Measurements from ENCODE around the gene GPN2. TPM values are rescaled to one million over a fixed set of nuclear protein-coding genes. Genes with fewer than 3 reads are reported as not detected.

GPN2 gene
- total and polyA plus RNA-seq, 9 of the 15 experiments (the other 6 are each of a cell fraction or from before 2014, with no cell fraction given), result 9.9 to 58.8 (median 20.4) TPM

- TF ChIP-seq ERF (CRISPR knock-in tag; IDR thresholded peaks at IDR 0.05) (peak; percentile 61; the same call in 1 of the 2 replicates), SP2 (IDR thresholded peaks at IDR 0.05; ENCODE audit: extremely low read depth, low read depth, low read length, poor library complexity, severe bottlenecking) (no peak), FOXA3 (CRISPR knock-in tag; conservative IDR thresholded peaks at IDR 0.05 in 1 of 2, IDR thresholded peaks at IDR 0.05 in 1 of 2) (peak in 1 of 2 experiments; percentile 17; a peak in 1 of 4 replicates), ARID3A (IDR thresholded peaks at IDR 0.05; ENCODE audit: borderline replicate concordance, low read depth, low read length) (no peak), BCL6 (CRISPR knock-in tag; IDR thresholded peaks at IDR 0.05) (no peak), NFATC3 (IDR thresholded peaks at IDR 0.05) (no peak)
Observed at GRCh38 chr1:26921126-26921539, 31.1 kb upstream of the GPN2 start (continued).

- Histone ChIP-seq H3K36me3 (ENCODE audit: control insufficient read depth, insufficient read depth, low read length) (no peaks in the 10 kb centered on the region), H4K20me1 (replicated peaks; ENCODE audit: control insufficient read depth, insufficient read depth, low read length) (no peaks in the 10 kb centered on the region), H3K9me3 (replicated peaks; ENCODE audit: control insufficient read depth, insufficient read depth, low read depth, low read length) (no peaks in the 10 kb centered on the region), H3K4me1 (replicated peaks in 1 of 2; ENCODE audit: control insufficient read depth in 2 of 2, insufficient read depth in 2 of 2, low read length in 2 of 2) (peaks cover 27 to 31% of the 10 kb centered on the region in 2 experiments), H2AFZ (ENCODE audit: low read depth, low read length) (peak overlapping the region; percentile 51), H3K4me2 (ENCODE audit: insufficient read depth, low read length) (no peak overlapping the region), H3K9ac (ENCODE audit: insufficient read depth in 1 of 2, low read depth in 2 of 2, low read length in 2 of 2) (peak overlapping the region in 1 of 2 experiments; percentile 15; a peak in 2 of 4 replicates), H3K27me3 (ENCODE audit: control insufficient read depth in 2 of 2, insufficient read depth in 2 of 2, low read length in 2 of 2) (no peaks in the 10 kb centered on the region), H3K4me3 (no peak overlapping the region), H3K27ac (ENCODE audit: extremely low read depth, low read depth, low read length) (no peak overlapping the region), H3K79me2 (ENCODE audit: control insufficient read depth, insufficient read depth, low read length) (no peaks in the 10 kb centered on the region), H3K9me1 (ENCODE audit: control insufficient read depth, insufficient read depth, low read length) (no peaks in the 10 kb centered on the region)
- no peak for FAIRE-seq
- ChIA-PET CTCF (ENCODE audit: low intra/inter-chr PET ratio) (no interaction called here), POLR2A (interaction anchor here (0.6 to 4.1 kb wide), 6 partner anchors 9 to 358 kb away, joined by 3 to 32 read pairs (median 4); partner anchors contain the start of gene GPATCH3)
- ATAC-seq, result no peak
- in situ Hi-C loops (cut with MboI) (no loop called here), intact Hi-C loops (cut with micrococcal nuclease) (no loop called here)
- BruUV-seq (replicated peaks), result no TSS peak
- no peak for TF ChIP-seq ZSCAN32 (CRISPR knock-in tag; IDR thresholded peaks at IDR 0.05)
- 0 out of 2 replicates have a peak, but pooled peaks have one; percentile 35 for TF ChIP-seq CBFB (CRISPR knock-in tag; IDR thresholded peaks at IDR 0.05)
- no peak for TF ChIP-seq ZNF778 (CRISPR knock-in tag; IDR thresholded peaks at IDR 0.05)
- no peak for DNase-seq (ENCODE audit: extremely low read depth in 1 of 4, low spot score in 3 of 4)
- WGBS (ENCODE audit: insufficient coverage, low coverage, missing lambda C conversion rate), result 70% methylated on average over 5 of the region's 5 CpGs
Observed at GRCh38 chr1:26915204-26915842, 25.2 kb upstream of the GPN2 start.

All from K562 (cell line).